Hepatocyte (in vitro differentiated cells): Measurements from ENCODE around the gene ISM1.

ENCODE experiments used
- EZH2 ChIP-seq: fragments of 200-600 bp; sonication (generic); IDR thresholded peaks from 2 replicates; pipeline ENCODE4 v1.6.1; 2016; ENCODE audit warnings: antibody characterized with exemption, mild to moderate bottlenecking, borderline replicate concordance
- EZH2phosphoT487 ChIP-seq: fragments of 200-600 bp; sonication (generic); IDR thresholded peaks from one replicate; pipeline ENCODE4 v1.6.1; 2018; ENCODE audit warnings: antibody characterized with exemption, mild to moderate bottlenecking, low read depth, moderate library complexity; ENCODE audit not compliant: unreplicated experiment, severe bottlenecking
- TF ChIP-seq, protein P1 (sequence below): fragments of 200-600 bp; sonication (generic); IDR thresholded peaks from 2 replicates; pipeline ENCODE4 v1.5.1; 2016; ENCODE audit warnings: antibody characterized with exemption, mild to moderate bottlenecking; ENCODE audit not compliant: poor library complexity

DNA sequence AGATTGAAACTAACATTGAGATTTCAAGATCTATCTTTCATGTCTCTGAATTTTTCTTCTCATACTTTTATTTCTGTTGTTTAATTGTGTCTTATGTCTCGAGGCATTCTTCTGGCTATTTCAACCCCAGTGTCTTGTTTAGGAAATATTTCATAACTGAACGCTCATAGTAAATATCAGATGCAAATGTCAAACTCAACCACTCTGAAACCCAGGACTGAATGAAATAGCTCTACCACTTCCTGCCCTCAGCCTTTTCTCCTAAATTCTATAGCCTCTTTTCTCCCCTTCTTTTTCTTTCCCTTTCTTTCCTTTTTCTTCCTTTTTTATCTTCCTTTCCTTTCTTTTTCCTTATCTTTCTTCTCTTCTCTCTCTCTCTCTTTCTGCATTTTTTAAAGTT, 7.7 kb downstream of the ISM1 start:
- TF ChIP-seq, protein P1, sequence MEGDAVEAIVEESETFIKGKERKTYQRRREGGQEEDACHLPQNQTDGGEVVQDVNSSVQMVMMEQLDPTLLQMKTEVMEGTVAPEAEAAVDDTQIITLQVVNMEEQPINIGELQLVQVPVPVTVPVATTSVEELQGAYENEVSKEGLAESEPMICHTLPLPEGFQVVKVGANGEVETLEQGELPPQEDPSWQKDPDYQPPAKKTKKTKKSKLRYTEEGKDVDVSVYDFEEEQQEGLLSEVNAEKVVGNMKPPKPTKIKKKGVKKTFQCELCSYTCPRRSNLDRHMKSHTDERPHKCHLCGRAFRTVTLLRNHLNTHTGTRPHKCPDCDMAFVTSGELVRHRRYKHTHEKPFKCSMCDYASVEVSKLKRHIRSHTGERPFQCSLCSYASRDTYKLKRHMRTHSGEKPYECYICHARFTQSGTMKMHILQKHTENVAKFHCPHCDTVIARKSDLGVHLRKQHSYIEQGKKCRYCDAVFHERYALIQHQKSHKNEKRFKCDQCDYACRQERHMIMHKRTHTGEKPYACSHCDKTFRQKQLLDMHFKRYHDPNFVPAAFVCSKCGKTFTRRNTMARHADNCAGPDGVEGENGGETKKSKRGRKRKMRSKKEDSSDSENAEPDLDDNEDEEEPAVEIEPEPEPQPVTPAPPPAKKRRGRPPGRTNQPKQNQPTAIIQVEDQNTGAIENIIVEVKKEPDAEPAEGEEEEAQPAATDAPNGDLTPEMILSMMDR, result no peak
- TF ChIP-seq EZH2 (no peak), EZH2phosphoT487 (no peak)
